IPS DF 6.9 (cell line): Measurements from ENCODE around the gene IGF2R.

Experiments used
- DNase-seq: peaks from one replicate; pipeline ENCODE4 v3.0.0-alpha.2; 2013; ENCODE audit warnings: low read depth, low spot score
- H3K27ac ChIP-seq: one replicate; pipeline ENCODE4 v1.5.1; 2013; ENCODE audit warnings: low read length, control low read depth
- H3K27me3 ChIP-seq: 2 replicates; pipeline ENCODE4 v1.6.1; 2013; ENCODE audit warnings: mild to moderate bottlenecking, low read length; ENCODE audit not compliant: control insufficient read depth, insufficient read depth
- H3K36me3 ChIP-seq: 2 replicates; pipeline ENCODE4 v1.6.1; 2013; ENCODE audit warnings: low read length; ENCODE audit not compliant: control insufficient read depth, insufficient read depth
- H3K4me1 ChIP-seq: 2 replicates; pipeline ENCODE4 v1.6.1; 2013; ENCODE audit warnings: low read length; ENCODE audit not compliant: control insufficient read depth, insufficient read depth
- H3K4me3 ChIP-seq: 2 replicates; pipeline ENCODE4 v1.5.1; 2013; ENCODE audit warnings: mild to moderate bottlenecking, low read length
- H3K9me3 ChIP-seq: 2 replicates; pipeline ENCODE4 v1.6.1; 2013; ENCODE audit warnings: low read length, inconsistent platforms; ENCODE audit not compliant: control insufficient read depth, insufficient read depth
- WGBS: extraction: QIAGEN DNeasy Blood & Tissue Kit; methylation state at CpG from one replicate; pipeline ENCODE4 v1.1.7; 2013; ENCODE audit warnings: mixed read lengths, missing lambda C conversion rate; ENCODE audit not compliant: insufficient read length, insufficient coverage; 5-methylcytosine and 5-hydroxymethylcytosine counted together

IGF2R gene

DNA sequence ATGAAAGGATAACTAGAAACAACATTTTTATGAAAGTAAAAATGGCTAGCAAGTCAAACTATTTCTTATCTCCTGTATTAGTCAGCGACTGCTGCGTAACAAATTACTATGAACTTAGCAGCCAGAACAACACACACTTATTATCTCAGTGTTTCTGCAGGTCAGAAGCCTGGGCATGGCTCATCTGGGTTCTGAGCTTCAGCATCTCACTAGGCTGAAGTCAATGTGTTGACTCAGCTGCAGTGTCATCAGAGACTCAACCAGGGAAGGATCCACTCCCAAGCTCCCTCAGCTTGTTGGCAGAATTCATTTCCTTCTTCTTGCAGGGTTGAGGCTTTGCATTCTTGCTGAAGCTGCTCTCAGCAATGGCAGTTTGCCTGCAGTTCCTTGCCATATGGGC, 33.2 kb upstream of the IGF2R start:
- Histone ChIP-seq H3K9me3 (no peaks in the 10 kb centered on the region), H3K36me3 (no peaks in the 10 kb centered on the region), H3K27me3 (no peaks in the 10 kb centered on the region), H3K4me1 (no peaks in the 10 kb centered on the region), H3K27ac (no peak overlapping the region), H3K4me3 (no peak overlapping the region)
- WGBS: no CpG with 5 or more reads among the region's 2 CpGs
- DNase-seq: no peak

DNA sequence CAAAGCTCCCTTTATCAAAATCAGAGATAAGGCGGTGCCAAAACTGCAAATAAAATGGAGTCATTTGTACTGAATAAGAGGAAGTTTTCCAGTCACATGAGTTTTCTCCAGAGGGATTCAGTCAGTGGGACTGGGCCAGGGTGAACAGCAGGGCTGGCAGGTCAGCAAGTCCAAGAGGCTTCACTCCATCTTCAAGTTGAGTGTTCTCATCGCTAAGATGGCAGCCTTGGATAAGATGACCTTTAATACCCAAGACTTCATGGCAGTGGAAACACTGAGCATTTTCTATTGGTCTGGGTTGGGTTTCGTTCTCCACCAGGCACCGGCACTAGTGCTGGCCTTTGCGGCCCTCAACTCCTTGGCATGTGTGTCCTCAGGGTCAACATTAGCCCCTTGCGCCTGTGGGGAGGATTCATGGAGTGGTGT, 29.3 kb upstream of the IGF2R start:
- no peak for DNase-seq
- H3K36me3 ChIP-seq: no peaks in the 10 kb centered on the region
- WGBS: no CpG with 5 or more reads among the region's 6 CpGs
- no peaks in the 10 kb centered on the region for H3K9me3 ChIP-seq
- no peaks in the 10 kb centered on the region for H3K27me3 ChIP-seq
- no peaks in the 10 kb centered on the region for H3K4me1 ChIP-seq
- H3K27ac ChIP-seq: no peak overlapping the region
- H3K4me3 ChIP-seq: no peak overlapping the region

DNA sequence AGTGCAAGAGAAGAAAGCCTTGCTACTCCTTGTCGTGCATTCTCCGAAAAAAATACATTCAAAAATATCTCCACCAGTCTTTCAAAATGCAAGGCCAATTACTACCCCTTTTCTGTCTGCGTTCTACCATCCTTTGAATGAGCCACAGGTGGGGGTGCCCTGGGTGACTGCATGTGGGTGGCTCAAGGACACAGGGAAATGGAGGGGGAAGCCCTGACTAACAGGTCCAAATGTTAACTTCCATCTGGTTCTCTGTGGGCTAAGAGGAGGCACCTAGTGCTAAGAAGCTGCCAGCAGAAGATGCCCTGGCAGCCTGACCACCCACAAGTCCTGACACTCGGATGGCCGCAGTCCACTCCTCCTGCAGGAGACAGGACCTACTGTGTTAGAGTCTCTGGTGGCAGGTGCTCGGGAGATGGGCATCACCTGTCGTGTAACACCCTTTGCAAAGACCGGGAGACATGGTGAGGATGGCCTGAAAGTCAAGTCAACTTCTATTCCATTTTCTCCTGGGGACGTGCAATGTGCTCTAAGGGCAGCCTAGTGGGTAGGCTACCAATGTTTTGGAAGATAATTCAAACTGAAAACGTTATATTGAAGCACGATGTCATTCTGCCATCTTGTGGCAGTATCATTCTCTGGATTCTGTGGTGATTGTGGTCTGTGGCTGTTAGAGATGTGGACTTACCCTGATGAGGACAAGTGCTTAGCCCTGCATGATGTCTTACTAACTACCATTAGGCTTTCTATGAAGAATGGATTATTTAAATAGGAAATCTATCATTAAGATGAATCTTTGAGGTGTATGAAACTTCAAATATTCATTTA, 27.4 kb upstream of the IGF2R start:
- H3K4me3 ChIP-seq: no peak overlapping the region
- WGBS: no CpG with 5 or more reads among the region's 11 CpGs
- no peaks in the 10 kb centered on the region for H3K9me3 ChIP-seq
- peak; percentile 29 for DNase-seq
- no peaks in the 10 kb centered on the region for H3K36me3 ChIP-seq
- H3K27me3 ChIP-seq: no peaks in the 10 kb centered on the region
- no peaks in the 10 kb centered on the region for H3K4me1 ChIP-seq
- H3K27ac ChIP-seq: no peak overlapping the region

DNA sequence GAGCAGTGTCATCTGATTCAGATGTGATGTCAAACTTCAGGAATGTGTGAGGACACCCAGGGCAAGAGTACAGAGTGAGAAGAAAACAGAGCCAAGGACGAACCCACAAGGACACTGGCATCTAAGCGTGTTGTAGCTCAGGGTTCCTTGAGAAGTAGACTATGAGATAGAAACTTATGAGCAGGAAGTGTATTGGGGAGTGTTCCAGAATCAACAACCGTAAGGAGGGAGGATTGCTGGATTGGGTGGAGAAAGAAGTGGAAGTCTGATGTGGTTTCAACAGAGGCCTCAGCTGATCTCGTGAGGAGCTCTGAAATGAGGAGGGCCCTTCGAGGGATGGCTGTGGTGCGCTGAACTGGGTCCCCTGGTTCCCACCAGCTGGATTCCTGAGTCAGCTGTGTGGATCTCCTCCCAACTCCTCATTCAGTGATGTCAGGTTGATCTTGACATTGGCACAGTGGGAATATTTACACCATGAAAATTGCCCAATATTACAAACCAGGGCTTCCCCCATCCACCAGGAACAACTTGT, 25.7 kb upstream of the IGF2R start:
- no CpG with 5 or more reads among the region's 6 CpGs for WGBS
- H3K36me3 ChIP-seq: no peaks in the 10 kb centered on the region
- DNase-seq: no peak
- H3K27me3 ChIP-seq: no peaks in the 10 kb centered on the region
- H3K4me3 ChIP-seq: no peak overlapping the region
- H3K4me1 ChIP-seq: no peaks in the 10 kb centered on the region
- no peak overlapping the region for H3K27ac ChIP-seq
- no peaks in the 10 kb centered on the region for H3K9me3 ChIP-seq

DNA sequence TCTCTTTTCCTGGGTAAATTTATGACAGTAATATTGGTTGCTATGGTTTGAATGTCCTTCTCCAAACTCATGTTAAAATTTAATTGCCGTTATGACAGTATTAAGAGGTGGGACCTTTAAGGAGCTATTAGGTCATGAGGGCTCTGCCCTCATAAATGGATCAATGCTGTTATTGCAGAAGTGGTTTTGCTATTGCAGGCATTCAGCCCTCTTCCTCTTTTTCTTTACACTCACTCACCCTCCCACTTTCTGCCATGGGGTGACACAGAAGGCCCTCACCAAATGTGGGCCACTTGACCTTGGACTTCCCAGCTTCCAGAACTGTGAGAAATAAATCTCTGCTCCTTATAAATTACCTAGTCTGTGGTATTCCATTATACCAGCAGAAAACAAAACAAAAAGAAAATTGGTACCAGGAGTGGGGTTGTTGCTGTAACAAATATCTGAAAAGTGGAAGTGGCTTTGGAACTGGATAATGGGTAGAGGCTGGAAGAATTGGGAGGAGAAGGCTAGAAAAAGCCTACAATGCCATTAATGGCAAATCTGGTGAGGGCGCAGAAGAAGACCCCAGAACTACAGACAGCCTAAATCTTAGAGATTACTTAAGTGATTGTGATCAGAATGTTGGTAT, 24.8 kb upstream of the IGF2R start:
- Histone ChIP-seq H3K4me3 (no peak overlapping the region), H3K27ac (no peak overlapping the region), H3K36me3 (no peaks in the 10 kb centered on the region), H3K4me1 (no peaks in the 10 kb centered on the region), H3K9me3 (no peaks in the 10 kb centered on the region), H3K27me3 (no peaks in the 10 kb centered on the region)
- no peak for DNase-seq
- WGBS: no CpG with 5 or more reads among the region's 2 CpGs

DNA sequence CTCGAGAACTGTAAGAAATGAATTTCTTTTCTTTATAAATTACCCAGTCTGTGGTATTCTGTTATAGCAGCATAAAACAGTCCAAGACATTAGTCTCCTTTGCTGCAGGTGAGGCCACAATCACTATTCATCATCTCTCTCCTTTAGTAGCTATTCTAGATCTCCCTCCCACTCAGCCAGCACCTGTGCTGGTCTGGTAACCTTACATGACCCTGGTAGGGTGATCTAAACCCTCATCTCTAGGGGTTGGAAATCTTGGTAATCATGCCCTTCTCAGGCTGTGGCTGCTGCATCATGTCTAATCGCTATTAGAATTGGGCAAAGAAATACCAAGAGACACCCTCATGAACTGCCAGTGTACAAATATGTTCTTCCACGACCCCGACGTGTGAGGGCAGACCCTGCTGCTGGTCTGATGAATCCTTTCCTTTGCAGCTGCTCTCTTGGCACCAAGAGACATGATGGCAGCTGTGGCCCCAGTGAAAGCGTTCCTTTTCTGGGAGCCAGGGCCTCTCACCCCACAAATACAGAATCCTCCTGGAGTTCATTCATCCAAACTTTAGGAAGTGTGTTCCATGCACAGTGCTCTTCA, 23.0 kb upstream of the IGF2R start:
- no peak overlapping the region for H3K4me3 ChIP-seq
- H3K36me3 ChIP-seq: no peaks in the 10 kb centered on the region
- DNase-seq: no peak
- WGBS: no CpG with 5 or more reads among the region's 6 CpGs
- H3K27ac ChIP-seq: no peak overlapping the region
- no peaks in the 10 kb centered on the region for H3K9me3 ChIP-seq
- no peaks in the 10 kb centered on the region for H3K4me1 ChIP-seq
- H3K27me3 ChIP-seq: no peaks in the 10 kb centered on the region

DNA sequence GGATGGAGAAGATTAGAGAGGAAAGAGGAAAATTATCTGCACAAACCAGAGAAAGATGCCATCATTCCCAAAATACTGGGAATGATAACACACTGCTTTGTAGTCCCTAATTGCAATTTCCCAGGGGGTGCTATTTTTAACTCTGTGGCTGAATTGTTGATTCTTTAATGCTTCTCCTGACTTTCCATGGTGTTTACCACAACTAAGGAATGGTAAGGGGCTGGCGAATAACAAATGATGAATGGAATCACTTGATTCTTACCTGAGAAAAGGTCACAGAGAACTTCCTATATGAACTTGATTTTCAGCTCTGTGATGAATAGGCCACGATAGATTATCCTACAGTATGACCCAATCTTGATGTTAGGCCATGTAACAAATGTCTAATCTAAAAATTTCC, 22.0 kb upstream of the IGF2R start:
- no peaks in the 10 kb centered on the region for H3K36me3 ChIP-seq
- H3K27ac ChIP-seq: no peak overlapping the region
- H3K27me3 ChIP-seq: no peaks in the 10 kb centered on the region
- no peaks in the 10 kb centered on the region for H3K4me1 ChIP-seq
- DNase-seq: no peak
- H3K9me3 ChIP-seq: no peaks in the 10 kb centered on the region
- WGBS: no CpG with 5 or more reads among the region's 2 CpGs
- H3K4me3 ChIP-seq: no peak overlapping the region

DNA sequence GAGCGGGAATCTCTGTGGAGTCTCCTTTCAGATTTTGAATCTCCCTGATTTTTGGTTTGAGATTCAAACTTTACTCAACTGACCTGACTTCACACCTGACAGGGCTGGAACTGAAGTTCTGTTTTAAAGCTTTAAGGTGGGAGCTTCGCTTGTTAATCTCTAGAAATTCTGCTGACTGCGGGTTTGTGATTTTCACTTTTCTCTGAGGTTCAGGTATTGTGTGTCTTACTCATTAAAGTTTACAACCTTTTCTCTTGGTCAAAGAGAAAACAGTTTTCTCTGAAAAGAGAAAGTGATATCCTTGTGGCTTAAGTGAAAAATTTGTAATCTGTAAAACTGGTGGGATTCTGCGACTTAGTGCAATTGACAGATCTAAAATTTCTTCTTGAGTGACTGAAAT, 20.7 kb upstream of the IGF2R start:
- DNase-seq: no peak
- H3K9me3 ChIP-seq: no peaks in the 10 kb centered on the region
- H3K27me3 ChIP-seq: no peaks in the 10 kb centered on the region
- H3K4me1 ChIP-seq: no peaks in the 10 kb centered on the region
- no peak overlapping the region for H3K27ac ChIP-seq
- H3K4me3 ChIP-seq: no peak overlapping the region
- no CpG with 5 or more reads among the region's 4 CpGs for WGBS
- H3K36me3 ChIP-seq: no peaks in the 10 kb centered on the region

DNA sequence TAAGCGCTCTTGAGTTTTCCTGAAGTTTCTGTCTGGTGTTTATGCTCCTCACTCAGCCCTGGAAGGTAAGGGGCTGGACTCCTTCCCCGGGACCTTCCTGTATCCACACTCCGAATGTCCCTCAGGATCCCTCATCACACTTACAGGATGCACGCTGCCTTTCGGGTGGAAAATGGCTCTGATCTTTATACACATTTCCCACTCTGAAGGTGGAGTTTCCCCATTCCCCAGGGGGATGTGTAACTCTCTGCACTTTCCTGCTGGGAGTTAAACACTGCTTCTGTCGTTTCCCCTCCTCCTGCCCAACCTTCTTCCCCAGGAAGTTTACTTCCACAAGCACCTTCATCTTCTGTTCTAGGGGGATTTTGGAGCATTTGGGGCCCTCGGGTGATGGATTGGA, 17.1 kb upstream of the IGF2R start:
- no CpG with 5 or more reads among the region's 7 CpGs for WGBS
- H3K9me3 ChIP-seq: no peaks in the 10 kb centered on the region
- no peaks in the 10 kb centered on the region for H3K36me3 ChIP-seq
- no peaks in the 10 kb centered on the region for H3K4me1 ChIP-seq
- no peak overlapping the region for H3K27ac ChIP-seq
- DNase-seq: no peak
- H3K4me3 ChIP-seq: no peak overlapping the region
- H3K27me3 ChIP-seq: no peaks in the 10 kb centered on the region

DNA sequence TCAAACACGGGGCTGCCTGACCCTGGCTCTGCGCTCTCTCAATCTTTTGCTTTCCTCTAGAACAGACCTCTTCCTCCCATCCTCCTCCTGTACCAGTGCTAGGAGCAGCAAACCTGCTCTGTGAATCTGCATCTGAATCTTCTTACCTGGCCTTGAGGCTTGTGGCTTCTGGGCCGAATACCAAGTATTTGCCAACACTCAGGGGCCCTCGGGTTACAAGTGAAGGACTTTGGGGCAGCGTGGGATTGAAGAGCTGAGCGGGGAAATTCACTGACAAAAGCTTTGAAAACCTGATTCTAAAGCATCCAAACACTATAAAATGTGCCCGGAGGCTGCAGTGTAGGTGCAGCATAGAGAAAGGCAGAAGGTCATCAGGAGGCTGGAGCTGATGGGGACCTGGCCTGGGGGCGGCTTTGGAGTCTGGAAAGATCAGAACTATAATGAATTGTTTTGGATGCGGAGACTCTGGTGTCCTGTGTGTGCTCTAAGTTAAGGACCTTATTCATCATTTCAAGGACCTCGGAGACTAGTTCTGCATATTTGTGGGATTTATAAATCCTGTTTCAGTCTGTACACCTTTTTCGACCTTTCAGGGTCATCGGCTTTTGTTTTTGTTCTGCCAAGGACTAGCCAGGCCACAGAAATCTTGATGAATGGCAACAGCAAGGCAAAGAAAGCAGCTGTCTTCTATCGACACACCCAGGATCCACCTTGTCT, 16.4 kb upstream of the IGF2R start:
- DNase-seq: no peak
- no peak overlapping the region for H3K27ac ChIP-seq
- no peaks in the 10 kb centered on the region for H3K9me3 ChIP-seq
- no CpG with 5 or more reads among the region's 13 CpGs for WGBS
- no peaks in the 10 kb centered on the region for H3K27me3 ChIP-seq
- H3K4me3 ChIP-seq: no peak overlapping the region
- no peaks in the 10 kb centered on the region for H3K4me1 ChIP-seq
- H3K36me3 ChIP-seq: no peaks in the 10 kb centered on the region
